CD4-positive, alpha-beta memory T cell (primary cell): ENCODE results near the gene PDLIM7. TPM values are rescaled to one million over a fixed set of nuclear protein-coding genes. Genes with fewer than 3 reads are reported as not detected.
A peak's percentile ranks its signal among the peaks of the same experiment; 100 is the strongest.

Source experiments
- CTCF ChIA-PET: fragments of 350-600 bp; sonication (Branson Sonifier 250); formaldehyde crosslinking; loops from one replicate; lab custom pipeline; 2021; ENCODE audit warnings: inconsistent platforms; ENCODE audit not compliant: partially characterized antibody; lab: Charles Lee
- POLR2A ChIA-PET: fragments of 350-600 bp; sonication (Branson Sonifier 250); formaldehyde crosslinking; loops from one replicate; lab custom pipeline; 2021; ENCODE audit not compliant: partially characterized antibody; lab: Charles Lee
- DNase-seq, 5 donors: peaks; one replicate each; pipeline versions ENCODE4 v3.0.0 to v3.0.0-alpha.2; 2020 to 2022; ENCODE audit warnings: mixed read lengths in 1 of 5
- H3K27ac ChIP-seq: one replicate; pipeline ENCODE4 v1.7.0; 2013; ENCODE audit warnings: low read depth, low read length
- H3K27me3 ChIP-seq: 2 replicates; pipeline ENCODE4 v1.7.0; 2013; ENCODE audit warnings: mild to moderate bottlenecking, low read length, moderate library complexity; ENCODE audit not compliant: insufficient read depth
- H3K36me3 ChIP-seq: 2 replicates; pipeline ENCODE4 v1.7.0; 2013; ENCODE audit warnings: mild to moderate bottlenecking, low read length, moderate library complexity; ENCODE audit not compliant: insufficient read depth
- H3K4me1 ChIP-seq: 2 replicates; pipeline ENCODE4 v1.7.0; 2013; ENCODE audit warnings: mild to moderate bottlenecking, low read length, moderate library complexity; ENCODE audit not compliant: insufficient read depth
- H3K4me3 ChIP-seq, 2 donors: one replicate each; pipeline ENCODE4 v1.7.0; 2013; ENCODE audit warnings: low read length in 2 of 2, mild to moderate bottlenecking in 1 of 2
- H3K9me3 ChIP-seq, 2 donors: one replicate each; pipeline ENCODE4 v1.7.0; 2013; ENCODE audit warnings: low read length in 2 of 2, control low read depth in 1 of 2; ENCODE audit not compliant: control insufficient read depth in 1 of 2
- H3K27ac Mint-ChIP-seq, 7 donors: one replicate each; pipeline ENCODE4 v1.8.0; 2020 to 2021; ENCODE audit warnings: mixed read lengths in 7 of 7, mild to moderate bottlenecking in 6 of 7, inconsistent platforms in 3 of 7, moderate library complexity in 3 of 7
- H3K27me3 Mint-ChIP-seq, 2 donors: one replicate each; pipeline ENCODE4 v1.8.0; 2020 to 2021; ENCODE audit warnings: mixed read lengths in 2 of 2
- H3K36me3 Mint-ChIP-seq, 2 donors: one replicate each; pipeline ENCODE4 v1.8.0; 2020 to 2021; ENCODE audit warnings: mixed read lengths in 2 of 2, inconsistent platforms in 1 of 2, mild to moderate bottlenecking in 1 of 2
- H3K4me1 Mint-ChIP-seq, 4 donors: one replicate each; pipeline ENCODE4 v1.8.0; 2020 to 2021; ENCODE audit warnings: mixed read lengths in 4 of 4, mild to moderate bottlenecking in 1 of 4
- H3K4me3 Mint-ChIP-seq, 8 donors: one replicate each; pipeline ENCODE4 v1.8.0; 2020 to 2021; ENCODE audit warnings: mixed read lengths in 8 of 8, mild to moderate bottlenecking in 7 of 8, moderate library complexity in 6 of 8, inconsistent platforms in 3 of 8
- H3K9me3 Mint-ChIP-seq, 8 donors: one replicate each; pipeline ENCODE4 v1.8.0; 2020 to 2021; ENCODE audit warnings: mixed read lengths in 8 of 8, mild to moderate bottlenecking in 5 of 8, inconsistent platforms in 3 of 8, moderate library complexity in 1 of 8
- intact Hi-C: fragments of 100-400 bp; cut with micrococcal nuclease; formaldehyde crosslinking; loops from one replicate; pipeline ENCODE4 v1.15.1; 2023
- polyA plus RNA-seq, 2 donors: library from polyadenylated mRNA; unstranded; fragments of 300-500 nt; fragmentation: Illumina TruSeq; gene quantifications; one replicate each; pipeline ENCODE4 v1.2.3, GENCODE V29; 2021
- total RNA-seq, 2 experiments: library from RNA; stranded (reverse); gene quantifications; one replicate each; pipeline ENCODE4 v1.2.3, GENCODE V29; 2021

PDLIM7 gene
- total and polyA plus RNA-seq, 4 experiments from 2014 or later = 3.3 to 7.3 (median 4.6) TPM

DNA sequence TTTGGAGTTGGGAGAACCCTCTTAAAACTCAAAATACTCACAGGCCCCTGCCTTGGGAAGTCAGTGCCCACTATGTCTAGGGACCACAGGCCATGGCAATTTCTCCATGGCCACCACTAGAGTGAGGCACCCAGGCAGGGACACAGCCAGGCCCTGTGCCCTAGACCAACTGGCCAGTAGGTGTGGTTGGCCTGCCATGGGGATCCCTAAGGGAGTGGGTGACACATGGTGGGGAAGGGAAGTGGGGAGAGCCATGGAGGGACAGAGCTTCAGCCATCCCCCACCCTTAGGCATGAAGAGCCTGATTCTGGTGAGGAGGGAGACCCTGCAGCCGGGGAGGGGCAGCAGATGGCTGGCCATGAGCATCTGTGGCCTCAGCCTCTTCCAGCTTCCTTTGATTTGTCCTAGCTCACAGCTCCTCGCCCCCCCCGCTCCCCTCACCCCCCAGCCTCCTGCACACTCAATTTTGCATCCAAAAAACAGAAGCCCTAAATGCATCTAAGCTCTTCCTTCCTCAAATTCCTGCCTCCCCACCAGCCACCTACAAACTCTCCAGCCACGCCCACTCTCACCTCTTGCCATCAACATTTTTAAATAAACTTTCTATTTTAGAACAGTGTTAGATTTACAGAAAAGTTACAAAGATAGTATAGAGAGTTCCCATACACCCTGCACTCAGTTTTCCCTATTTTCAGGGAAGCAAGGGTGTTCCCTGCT, 22.4 kb downstream of the PDLIM7 start:
- CTCF ChIA-PET = interaction anchor here (1.1 to 2.2 kb wide), 2 partner anchors 20 to 26 kb away, joined by 3 to 9 read pairs; no protein-coding TSS in a partner anchor

DNA sequence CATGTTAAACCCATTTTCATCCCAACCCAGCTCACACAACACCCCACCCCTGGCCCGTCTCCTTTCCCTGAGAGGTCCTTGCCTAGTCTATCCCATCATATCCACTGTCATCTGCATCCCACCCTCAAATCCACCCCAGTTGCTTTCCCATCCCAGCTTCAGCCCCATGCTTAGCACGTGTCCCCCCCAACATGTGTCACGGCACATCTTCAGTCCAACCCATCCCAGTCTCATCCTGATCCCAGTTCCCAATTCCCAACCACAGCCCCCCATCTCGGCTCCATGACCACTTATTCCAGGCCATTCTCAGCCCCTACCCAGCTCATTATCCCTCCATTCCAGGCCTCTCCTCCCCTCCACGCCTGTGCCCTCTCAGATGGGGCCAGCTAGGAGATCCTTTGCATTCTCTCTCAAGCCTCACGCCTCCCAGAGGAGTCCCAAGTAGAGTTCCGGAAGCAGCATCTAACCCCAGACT, 23.4 kb downstream of the PDLIM7 start:
- peaks cover 0 to 5% of the 10 kb centered on the region in 2 donors for H3K27me3 Mint-ChIP-seq

More for the DNA sequence above, 22.4 kb downstream of the PDLIM7 start:
- DNase-seq = no peak
- intact Hi-C loops = loop anchor here (2.0 kb wide), 1 partner anchor 22 kb away; the partner anchor contains the start of gene PDLIM7
- H3K9me3 ChIP-seq = no peaks in the 10 kb centered on the region
- peaks cover 3% of the 10 kb centered on the region for H3K27me3 ChIP-seq
- Mint-ChIP-seq H3K36me3 (no peaks in the 10 kb centered on the region), H3K4me3 (peak overlapping the region in 5 of 8 donors; percentile 62 to 84 (median 74)), H3K4me1 (peaks cover 2 to 33% (median 12%) of the 10 kb centered on the region in 4 donors), H3K27ac (peak overlapping the region in 3 of 7 donors; percentile 4 to 65 (median 17)), H3K9me3 (no peaks in the 10 kb centered on the region), H3K27me3 (peaks cover 0 to 5% of the 10 kb centered on the region in 2 donors)
- POLR2A ChIA-PET = no interaction called here
- peaks cover 5% of the 10 kb centered on the region for H3K4me1 ChIP-seq
- H3K4me3 ChIP-seq = no peak overlapping the region
- no peaks in the 10 kb centered on the region for H3K36me3 ChIP-seq
- no peak overlapping the region for H3K27ac ChIP-seq

DNA sequence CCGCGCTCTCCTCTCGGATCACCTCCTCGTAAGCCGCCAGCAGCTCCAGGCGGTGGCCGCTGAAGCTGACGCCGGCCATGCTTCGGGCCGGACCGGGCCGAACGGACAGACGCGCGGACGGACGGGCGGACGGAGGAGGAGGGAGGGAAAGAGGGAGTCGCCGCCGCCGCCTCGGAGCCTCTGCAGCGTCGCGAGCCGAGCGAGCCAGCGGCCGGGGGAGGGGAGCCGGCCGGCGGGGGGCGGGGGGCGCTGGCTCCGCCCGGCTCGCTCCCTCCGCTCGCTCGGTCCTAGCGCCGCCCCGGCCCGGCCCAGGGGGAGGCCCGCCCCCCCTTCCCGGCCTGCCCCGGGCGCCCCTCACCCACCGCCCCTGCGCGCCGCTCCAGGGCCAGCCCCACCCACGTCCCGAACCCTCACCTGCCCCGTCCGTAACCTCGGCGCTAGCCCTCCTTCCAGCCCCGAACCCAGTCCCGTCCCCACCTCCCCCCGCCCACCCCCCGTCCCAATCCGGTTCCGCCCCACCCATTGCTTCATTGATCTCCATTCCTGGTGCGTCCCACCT, 23.9 kb downstream of the PDLIM7 start, which contains the start of gene DBN1:
Gene DBN1, minus strand, starts transcription at position 192 of the 559 bp plus-strand sequence. Its CDS starts 113 bp downstream, at position 79.
- no peaks in the 10 kb centered on the region for H3K9me3 ChIP-seq
- peaks cover 3% of the 10 kb centered on the region for H3K27me3 ChIP-seq
- peaks cover 0 to 5% of the 10 kb centered on the region in 2 donors for H3K27me3 Mint-ChIP-seq
- POLR2A ChIA-PET = interaction anchor here (0.9 to 1.5 kb wide), 2 partner anchors 18 to 41 kb away, joined by 3 to 6 read pairs; no protein-coding TSS in a partner anchor
- peak within 1 kb of the TSS; percentile 67 to 84 (median 78) for H3K4me3 Mint-ChIP-seq
- peaks cover 0 to 25% (median 10%) of the 10 kb centered on the region in 4 donors for H3K4me1 Mint-ChIP-seq
- no peaks in the 10 kb centered on the region for H3K36me3 ChIP-seq
- H3K36me3 Mint-ChIP-seq = no peaks in the 10 kb centered on the region
- peak within 1 kb of the TSS in 1 of 2 donors; percentile 17 for H3K4me3 ChIP-seq
- CTCF ChIA-PET = interaction anchor here (1.1 to 2.2 kb wide), 3 partner anchors 18 to 83 kb away, joined by 3 to 9 read pairs (median 5); no protein-coding TSS in a partner anchor
- H3K9me3 Mint-ChIP-seq = no peaks in the 10 kb centered on the region
- H3K27ac ChIP-seq = no peak within 1 kb of the TSS
- H3K27ac Mint-ChIP-seq = peak within 1 kb of the TSS in 3 of 7 donors; percentile 17 to 65 (median 60)
- no peak for DNase-seq
- H3K4me1 ChIP-seq = peaks cover 5% of the 10 kb centered on the region
- intact Hi-C loops = loop anchor here (2.0 kb wide), 1 partner anchor 23 kb away; the partner anchor contains the start of gene PDLIM7

More for the DNA sequence above, 23.4 kb downstream of the PDLIM7 start:
- H3K9me3 ChIP-seq = no peaks in the 10 kb centered on the region
- intact Hi-C loops = loop anchor here (2.0 kb wide), 1 partner anchor 23 kb away; the partner anchor contains the start of gene PDLIM7
- Mint-ChIP-seq H3K9me3 (no peaks in the 10 kb centered on the region), H3K4me1 (peaks cover 2 to 28% (median 11%) of the 10 kb centered on the region in 4 donors), H3K36me3 (no peaks in the 10 kb centered on the region), H3K4me3 (peak overlapping the region; percentile 62 to 84 (median 74)), H3K27ac (peak overlapping the region in 3 of 7 donors; percentile 17 to 65 (median 60))
- ChIA-PET POLR2A (no interaction called here), CTCF (interaction anchor here (1.1 to 2.2 kb wide), 3 partner anchors 19 to 83 kb away, joined by 3 to 9 read pairs (median 3); no protein-coding TSS in a partner anchor)
- H3K27me3 ChIP-seq = peaks cover 3% of the 10 kb centered on the region
- H3K36me3 ChIP-seq = no peaks in the 10 kb centered on the region
- H3K27ac ChIP-seq = no peak overlapping the region
- peaks cover 5% of the 10 kb centered on the region for H3K4me1 ChIP-seq
- DNase-seq = no peak
- H3K4me3 ChIP-seq = no peak overlapping the region

DNA sequence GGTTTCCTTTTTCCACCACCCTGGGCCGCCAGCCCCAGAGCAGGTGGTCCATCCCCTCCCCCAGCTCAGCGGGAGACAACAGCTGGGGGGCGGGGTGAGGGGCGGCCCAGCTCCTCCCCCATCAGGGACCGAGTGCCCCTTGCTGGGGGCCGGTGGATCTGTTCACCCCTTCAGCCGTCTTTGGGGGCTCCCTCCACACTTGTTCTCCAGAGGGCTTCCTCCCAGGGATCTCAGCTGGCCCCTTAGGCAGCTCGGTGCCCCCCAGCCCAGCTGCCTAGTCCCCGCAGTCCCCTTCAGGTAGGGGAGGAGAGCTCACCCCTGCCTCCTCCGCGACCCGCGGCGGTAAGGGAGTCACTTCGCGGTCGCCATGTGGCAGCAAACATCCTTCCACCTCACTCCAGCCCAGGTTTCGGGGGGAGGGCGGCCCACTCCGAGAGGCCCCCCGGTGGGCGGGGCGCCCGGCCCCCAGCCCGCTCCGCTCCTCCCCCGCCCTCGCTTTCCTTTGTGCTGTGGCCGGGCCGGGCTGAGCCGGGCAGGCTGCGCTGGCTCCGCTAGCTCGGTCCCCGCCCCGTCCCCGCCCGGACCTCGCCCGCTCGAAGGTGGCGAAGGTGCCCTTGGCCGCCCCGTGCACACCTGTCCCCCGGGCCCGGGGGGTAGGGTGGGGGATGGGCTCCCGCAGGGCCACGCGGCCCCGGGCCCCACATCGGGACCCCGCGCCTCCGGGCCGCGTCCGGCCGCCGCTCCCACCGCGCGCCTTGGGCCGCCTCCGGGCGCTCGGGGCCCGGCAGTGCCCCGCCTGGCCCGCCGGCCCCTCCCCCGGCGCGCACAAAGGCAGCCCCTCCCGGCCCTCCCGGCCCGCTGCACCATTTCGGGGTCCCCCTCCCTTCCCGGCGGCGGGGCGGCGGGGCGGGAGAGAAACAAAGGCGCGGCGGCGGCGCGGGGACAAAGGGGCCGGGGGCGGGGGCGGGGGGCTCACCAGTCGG, 24.7 kb downstream of the PDLIM7 start:
- Histone ChIP-seq H3K4me3 (peak overlapping the region in 1 of 2 donors; percentile 17), H3K4me1 (peaks cover 5% of the 10 kb centered on the region)

DNA sequence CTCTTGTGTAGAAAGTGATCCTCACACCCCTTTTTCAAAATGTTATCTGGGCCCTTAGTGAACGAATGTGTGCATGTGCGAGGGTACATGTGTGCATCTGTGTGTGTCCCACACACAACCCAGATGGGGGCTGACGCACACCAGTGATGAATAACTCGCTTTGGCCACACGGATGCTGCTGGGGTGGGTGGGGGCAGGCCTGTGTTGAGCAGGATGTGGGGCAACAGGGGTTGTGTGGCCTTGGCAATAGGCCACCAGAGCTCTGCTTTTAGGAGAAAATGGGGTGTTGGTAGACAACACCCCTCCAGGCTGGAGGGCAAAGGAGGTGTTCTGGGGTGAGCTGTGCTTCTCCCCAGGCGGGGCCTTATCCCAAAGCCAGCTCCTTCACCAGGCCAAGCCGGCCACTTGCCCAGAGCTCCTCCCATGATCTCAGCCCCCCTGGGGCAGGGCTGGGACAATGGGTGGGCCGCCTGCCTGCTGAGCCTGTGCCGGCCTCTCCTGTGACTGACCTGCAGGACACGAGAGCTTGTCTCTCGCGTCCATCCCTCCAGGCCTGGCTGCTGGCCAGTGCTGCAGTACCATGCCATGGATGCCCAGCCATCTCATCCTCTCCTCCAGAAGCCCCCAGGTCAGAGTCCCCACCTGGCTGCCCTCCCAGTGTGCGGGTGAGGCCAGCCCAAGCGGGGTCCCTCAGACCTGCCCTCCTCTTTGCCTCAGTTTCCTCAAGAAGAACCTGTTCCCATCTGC, 25.6 kb downstream of the PDLIM7 start:
- intact Hi-C loops = no loop called here
- no peaks in the 10 kb centered on the region for H3K9me3 Mint-ChIP-seq
- CTCF ChIA-PET = interaction anchor here (1.0 to 1.4 kb wide), 6 partner anchors 16 to 162 kb away, joined by 3 to 4 read pairs (median 3); partner anchors contain the start of gene PDLIM7
- H3K27ac Mint-ChIP-seq = no peak overlapping the region
- POLR2A ChIA-PET = interaction anchor here (1.2 to 1.5 kb wide), 3 partner anchors 25 to 46 kb away, joined by 3 to 6 read pairs (median 5); partner anchors contain the start of genes GRK6 and PDLIM7
- no peak overlapping the region for H3K27ac ChIP-seq
- no peaks in the 10 kb centered on the region for H3K36me3 Mint-ChIP-seq
- peak overlapping the region in 6 of 8 donors; percentile 15 to 77 (median 41) for H3K4me3 Mint-ChIP-seq
- H3K9me3 ChIP-seq = no peaks in the 10 kb centered on the region
- H3K27me3 ChIP-seq = peaks cover 3% of the 10 kb centered on the region
- peaks cover 0 to 5% of the 10 kb centered on the region in 2 donors for H3K27me3 Mint-ChIP-seq
- H3K4me1 ChIP-seq = peaks cover 5% of the 10 kb centered on the region
- no peak for DNase-seq
- H3K4me1 Mint-ChIP-seq = peaks cover 0 to 25% (median 10%) of the 10 kb centered on the region in 4 donors
- H3K4me3 ChIP-seq = no peak overlapping the region
- no peaks in the 10 kb centered on the region for H3K36me3 ChIP-seq

More for the DNA sequence above, 24.7 kb downstream of the PDLIM7 start:
- Mint-ChIP-seq H3K27me3 (peaks cover 0 to 5% of the 10 kb centered on the region in 2 donors), H3K4me1 (peaks cover 0 to 25% (median 10%) of the 10 kb centered on the region in 4 donors), H3K4me3 (peak overlapping the region; percentile 53 to 79 (median 72)), H3K27ac (no peak overlapping the region), H3K36me3 (no peaks in the 10 kb centered on the region), H3K9me3 (no peaks in the 10 kb centered on the region)
- H3K27ac ChIP-seq = no peak overlapping the region
- no peaks in the 10 kb centered on the region for H3K9me3 ChIP-seq
- ChIA-PET POLR2A (interaction anchor here (0.9 to 1.5 kb wide), 4 partner anchors 17 to 47 kb away, joined by 3 to 6 read pairs (median 4); partner anchors contain the start of genes GRK6 and PDLIM7), CTCF (interaction anchor here (0.9 to 1.5 kb wide), 7 partner anchors 17 to 163 kb away, joined by 3 to 5 read pairs (median 3); partner anchors contain the start of gene PDLIM7)
- peaks cover 3% of the 10 kb centered on the region for H3K27me3 ChIP-seq
- intact Hi-C loops = no loop called here
- no peaks in the 10 kb centered on the region for H3K36me3 ChIP-seq
- DNase-seq = peak in 2 of 5 donors; percentile 38 to 59
